Activated T-cell treated with anti-CD3 and anti-CD28 coated beads, Interleukin-2, amount 50 U/mL, for 1 hour (primary cell): ENCODE measurements around the gene ARHGAP12.
"Not testable (repeated sequence)": the region's sequence is repeated elsewhere in the genome, so short reads cannot be mapped to it uniquely, and the experiment has no call there.

Experiments used
- DNase-seq: peaks from one replicate; pipeline ENCODE4 v3.0.0-alpha.2; 2020

The ARHGAP12 gene

DNA sequence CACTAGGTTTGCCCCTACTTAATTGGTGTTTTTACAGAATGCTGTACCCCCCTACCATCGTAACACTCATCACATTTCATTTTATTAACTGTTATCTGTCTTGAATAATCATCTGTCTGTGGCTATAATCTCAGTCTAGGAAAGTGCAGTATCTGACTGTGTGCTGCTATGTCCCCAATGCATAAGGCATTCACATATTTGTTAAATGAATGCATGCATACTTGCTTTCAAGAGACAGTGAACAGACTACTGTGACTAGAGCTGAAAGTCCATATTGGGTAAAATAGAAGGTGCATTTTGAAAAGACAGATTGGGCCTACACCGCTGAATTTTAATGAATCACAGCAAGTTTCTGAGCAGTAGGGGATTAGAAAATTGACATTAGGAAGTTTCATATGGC is 112.3 kb downstream of the ARHGAP12 start:
- DNase-seq = no peak

GRCh38 chr10:31808258-31809218 is 120.1 kb downstream of the ARHGAP12 start:
- DNase-seq = peak; percentile 21

- DNase-seq = no peak
These were observed 124.2 kb downstream of the ARHGAP12 start for GRCh38 chr10:31804352-31804810.

- no peak for DNase-seq
These were observed 124.9 kb downstream of the ARHGAP12 start for GRCh38 chr10:31803606-31804351.

GRCh38 chr10:31799181-31799580 is 129.4 kb downstream of the ARHGAP12 start:
- DNase-seq = no peak

- DNase-seq = no peak
These were observed 135.9 kb downstream of the ARHGAP12 start for GRCh38 chr10:31792745-31793144.

DNA sequence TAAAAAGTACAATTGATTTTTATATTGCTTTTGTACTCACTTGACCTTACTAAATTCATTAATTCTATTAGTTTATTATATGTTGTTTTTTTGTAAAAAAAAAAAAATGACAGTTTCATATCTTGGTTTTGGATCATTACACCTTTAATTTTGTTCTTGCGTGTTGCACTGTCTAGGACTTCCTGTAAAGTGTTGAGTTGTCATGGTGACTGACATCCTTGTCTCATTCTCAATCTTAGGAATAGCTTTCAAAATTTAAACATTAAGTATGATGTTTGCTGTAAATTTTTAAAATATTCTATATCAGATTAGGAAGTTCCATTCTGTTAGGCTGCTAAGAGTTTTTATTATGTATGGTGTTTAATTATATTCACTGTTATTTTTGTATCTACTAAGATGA is 139.1 kb downstream of the ARHGAP12 start:
- no peak for DNase-seq

DNA sequence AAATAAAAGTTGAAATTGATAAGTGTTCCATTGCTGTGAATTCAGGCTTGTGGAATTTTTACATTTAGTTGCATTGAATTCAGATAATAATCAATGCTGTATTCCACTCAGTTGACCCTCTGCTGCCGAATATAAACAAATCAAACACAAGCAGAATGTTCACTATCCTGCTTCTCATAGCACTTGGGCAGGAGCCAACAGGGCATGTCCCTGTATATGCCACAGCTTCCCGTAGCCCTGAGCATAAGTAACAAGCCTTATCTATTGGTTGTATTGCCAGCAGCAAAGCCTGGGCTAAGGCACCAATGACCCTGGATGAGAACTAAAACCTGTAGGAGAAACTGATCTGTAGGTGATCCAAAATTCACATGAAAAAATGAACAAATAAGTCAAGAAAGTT is 145.9 kb downstream of the ARHGAP12 start:
- DNase-seq = no peak

- no peak for DNase-seq
These were observed 147.9 kb downstream of the ARHGAP12 start for GRCh38 chr10:31780717-31781116.

GRCh38 chr10:31778627-31779026 is 150.0 kb downstream of the ARHGAP12 start:
- no peak for DNase-seq

DNA sequence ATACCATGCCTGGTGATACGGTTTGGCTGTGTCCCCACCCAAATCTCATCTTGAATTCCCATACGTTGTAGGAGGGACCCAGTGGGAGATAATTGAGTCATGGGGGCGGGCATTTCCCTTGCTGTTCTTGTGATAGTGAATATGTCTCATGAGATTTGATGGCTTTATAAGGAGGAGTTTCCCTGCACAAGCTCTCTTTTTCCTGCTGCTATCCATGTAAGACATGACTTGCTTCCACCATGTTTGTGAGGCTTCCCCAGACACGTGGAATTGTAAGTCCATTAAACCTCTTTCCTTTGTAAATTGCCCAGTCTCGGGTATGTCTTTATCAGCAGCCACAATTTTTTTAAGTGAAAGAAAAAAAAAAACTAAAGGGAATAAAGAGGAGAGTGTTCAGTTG is 152.5 kb downstream of the ARHGAP12 start:
- no peak for DNase-seq

DNA sequence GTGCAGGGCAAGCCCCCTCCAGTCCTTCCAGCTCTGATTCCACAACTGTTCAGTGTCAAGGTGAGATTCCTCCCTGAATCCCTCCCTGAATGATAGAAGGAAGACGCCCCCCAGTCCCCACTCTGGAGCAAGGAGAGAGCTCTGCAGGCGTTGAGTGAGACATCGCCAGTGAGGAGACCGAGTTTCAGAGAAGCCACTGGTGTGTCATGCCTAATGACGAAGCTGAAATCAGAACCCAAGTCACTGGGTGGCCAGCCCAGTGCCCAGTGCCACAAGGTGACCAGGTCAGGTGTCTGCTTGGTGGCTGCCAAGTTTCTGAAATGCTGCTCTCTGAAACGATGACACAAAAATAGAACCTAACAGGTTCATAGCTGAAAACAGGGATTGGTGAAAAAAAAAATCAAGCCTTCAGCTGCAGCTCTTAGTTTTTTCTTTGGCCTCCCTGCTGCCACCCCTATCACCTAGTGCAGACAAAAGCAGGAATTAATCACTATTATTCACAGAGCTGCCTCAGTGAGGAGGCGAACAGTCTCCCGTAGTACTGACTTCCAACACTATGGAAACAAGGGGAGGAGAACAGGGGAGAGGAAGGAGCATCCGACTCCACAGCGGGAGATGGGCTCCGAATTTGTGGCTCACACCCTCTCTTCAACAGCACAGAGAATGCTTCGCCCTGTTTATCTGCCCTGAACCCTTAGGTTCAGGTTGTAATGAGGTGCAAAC is 153.5 kb downstream of the ARHGAP12 start:
- no peak for DNase-seq

GRCh38 chr10:31774299-31774900 is 154.2 kb downstream of the ARHGAP12 start:
- no peak for DNase-seq

- no peak for DNase-seq
These were observed 154.8 kb downstream of the ARHGAP12 start for GRCh38 chr10:31773749-31774298.

DNA sequence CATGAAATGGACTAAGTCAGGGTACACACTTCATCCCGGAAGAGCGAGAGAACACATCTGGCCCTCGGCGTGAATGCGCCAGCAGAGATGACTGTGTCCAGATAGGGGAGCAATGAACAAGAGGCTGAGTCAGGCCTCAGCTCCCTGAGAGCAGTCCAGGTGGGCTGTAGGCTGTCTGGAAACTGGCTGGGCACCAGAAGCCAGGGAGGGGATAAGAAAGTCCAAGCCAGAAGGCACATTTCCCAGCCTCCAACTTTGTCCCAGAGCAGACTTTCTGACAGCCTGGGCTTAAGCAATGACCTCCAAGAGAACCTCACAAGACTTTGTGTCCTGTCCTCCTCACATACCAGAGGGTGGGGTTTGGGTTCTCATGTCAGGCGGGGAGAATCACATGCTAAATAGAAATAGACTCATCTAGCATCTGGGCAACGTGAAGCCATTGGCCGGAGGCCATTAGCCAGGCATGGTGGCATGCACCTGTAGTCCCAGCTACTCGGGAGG is 157.2 kb downstream of the ARHGAP12 start:
- no peak for DNase-seq

GRCh38 chr10:31770307-31770902 is 158.2 kb downstream of the ARHGAP12 start:
- DNase-seq = peak; percentile 67

DNA sequence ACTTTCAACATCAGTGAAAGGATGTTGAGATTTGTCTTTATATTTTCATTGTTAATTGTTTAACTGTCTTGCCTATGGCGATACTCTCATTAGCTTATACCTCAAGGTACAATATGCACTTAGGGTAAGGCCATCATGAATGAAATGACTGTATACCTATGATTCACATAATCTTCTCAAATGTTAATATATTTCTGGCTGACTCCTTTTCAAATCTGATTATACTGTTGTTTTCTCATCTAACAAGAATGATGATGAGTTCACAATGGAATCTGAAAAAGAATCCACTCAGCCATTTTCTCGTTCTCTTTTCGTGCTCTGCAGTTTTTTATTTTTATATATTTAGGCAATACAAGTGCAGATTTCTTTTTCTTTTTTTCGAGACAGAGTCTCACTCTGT is 159.1 kb downstream of the ARHGAP12 start:
- no peak for DNase-seq

GRCh38 chr10:31768935-31769334 is 159.7 kb downstream of the ARHGAP12 start:
- DNase-seq = not testable (repeated sequence)

- no peak for DNase-seq
These were observed 160.2 kb downstream of the ARHGAP12 start for GRCh38 chr10:31768467-31768866.

DNA sequence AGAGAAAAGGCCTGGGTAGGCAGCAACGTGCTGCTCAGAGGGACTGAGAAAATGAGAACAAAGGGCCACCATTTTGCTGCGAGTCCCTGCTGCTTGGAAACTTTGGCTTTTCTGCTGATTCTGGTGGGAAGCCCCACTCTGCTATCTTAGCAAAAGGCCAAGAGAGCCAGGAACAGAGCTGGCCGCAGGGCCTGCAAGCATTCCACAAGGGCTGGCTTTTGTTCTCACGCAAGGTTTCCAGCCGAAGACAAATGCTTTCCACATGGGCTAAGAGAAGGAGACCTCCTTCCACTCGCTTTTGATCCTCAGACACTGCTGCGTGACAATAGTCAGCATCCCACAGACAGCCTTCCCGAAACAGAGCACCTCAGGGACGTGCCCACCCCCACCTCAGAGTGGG is 163.1 kb downstream of the ARHGAP12 start:
- no peak for DNase-seq

GRCh38 chr10:31762316-31762715 is 166.3 kb downstream of the ARHGAP12 start:
- DNase-seq = no peak

DNA sequence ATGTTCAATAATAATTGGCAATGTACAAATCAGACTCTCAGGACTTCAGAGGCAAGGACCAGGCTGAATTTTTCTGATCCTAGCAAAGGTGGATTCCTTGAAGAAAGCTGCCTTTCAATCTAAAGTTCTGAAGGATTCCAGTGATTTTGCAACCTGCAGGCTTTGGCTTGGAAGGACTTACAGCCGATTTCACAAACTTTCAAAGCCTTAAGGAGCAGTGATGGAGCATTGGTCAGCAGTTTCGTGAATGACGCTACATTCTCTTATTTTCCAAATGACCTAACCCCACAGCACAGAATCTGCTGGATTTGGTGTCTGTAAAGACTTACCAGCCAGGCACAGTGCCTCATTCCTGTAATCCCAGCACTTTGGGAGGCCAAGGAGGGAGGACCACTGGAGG is 167.5 kb downstream of the ARHGAP12 start:
- DNase-seq = no peak
